HCT116 (cell line): ENCODE data around the gene ILRUN. TPM values are rescaled to one million over a fixed set of nuclear protein-coding genes. Genes with fewer than 3 reads are reported as not detected.

Source experiments
- ATAC-seq: fragments of 200-7000 bp; cut with Tn5 transposase; 2 replicates; pipeline ENCODE4 v1.9.1; 2020; ENCODE audit warnings: mild to moderate bottlenecking, moderate library complexity
- BruUV-seq: library from RNA; stranded (reverse); fragments of 400-500 nt; replicated peaks from 2 replicates; lab custom pipeline; 2021; lab: Mats Ljungman, UMichigan
- CTCF ChIA-PET: fragments of 300-600 bp; sonication (Branson Sonifier 250); formaldehyde crosslinking; loops from one replicate; lab custom pipeline; 2021; ENCODE audit warnings: antibody characterized with exemption; lab: Charles Lee
- POLR2A ChIA-PET: fragments of 300-600, 350-600 bp; sonication (Branson Sonifier 250); formaldehyde crosslinking; loops from one replicate; lab custom pipeline; 2021; ENCODE audit warnings: antibody characterized with exemption; lab: Charles Lee
- RAD21 ChIA-PET, 2 experiments: fragments of 300-600 bp; sonication (Branson Sonifier 250); formaldehyde crosslinking; loops; one replicate each; lab custom pipeline; 2023; ENCODE audit warnings: low total read pairs in 2 of 2; ENCODE audit not compliant: uncharacterized antibody in 2 of 2, unreplicated experiment in 2 of 2, low non-redundant PET in 1 of 2; lab: Charles Lee
- DNase-seq: peaks from one replicate; pipeline ENCODE4 v3.0.0-alpha.2; 2010; ENCODE audit warnings: low read depth, low spot score
- H2AFZ ChIP-seq: fragments of 200-600 bp; shearing (Covaris generic), sonication (generic); 2 replicates; pipeline ENCODE4 v1.6.1; 2017; ENCODE audit warnings: low read depth, mixed run types, mixed read lengths, antibody characterized with exemption, low read length; ENCODE audit not compliant: poor library complexity, severe bottlenecking
- H3K27ac ChIP-seq: 2 replicates; pipeline ENCODE4 v1.5.1; 2012; ENCODE audit warnings: low read depth, low read length
- H3K27me3 ChIP-seq: fragments of 200-600 bp; sonication (generic); 2 replicates; pipeline ENCODE4 v1.6.1; 2016; ENCODE audit warnings: mixed run types, low read length, mixed read lengths; ENCODE audit not compliant: insufficient read depth
- H3K36me3 ChIP-seq, 2 experiments: fragments of 200-500 bp in 1 of 2; fragments of 200-600 bp in 1 of 2; sonication (Bioruptor generic) in 1 of 2; sonication (generic) in 1 of 2; 2 replicates each; pipeline versions ENCODE4 v1.5.1 to v1.6.1; 2014 to 2016; ENCODE audit warnings: low read length in 2 of 2, inconsistent platforms in 1 of 2, mixed read lengths in 1 of 2, mixed run types in 1 of 2; ENCODE audit not compliant: insufficient read depth in 2 of 2, control insufficient read depth in 1 of 2
- H3K4me1 ChIP-seq, 2 experiments: fragments of 200-600 bp in 1 of 2; sonication (generic) in 1 of 2; 2 replicates each; pipeline versions ENCODE4 v1.5.1 to v1.6.1; 2012 to 2017; ENCODE audit warnings: low read length in 2 of 2, inconsistent platforms in 1 of 2, mild to moderate bottlenecking in 1 of 2, mixed read lengths in 1 of 2, mixed run types in 1 of 2, moderate library complexity in 1 of 2; ENCODE audit not compliant: insufficient read depth in 2 of 2, control insufficient read depth in 1 of 2
- H3K4me2 ChIP-seq: fragments of 200-600 bp; sonication (generic); 2 replicates; pipeline ENCODE4 v1.6.1; 2017; ENCODE audit warnings: mixed run types, low read length, mixed read lengths
- H3K4me3 ChIP-seq, 2 experiments: fragments of 200-600 bp in 1 of 2; sonication (generic) in 1 of 2; replicated peaks in 1 of 2; 2 replicates each; pipeline ENCODE4 v1.5.1; 2011 to 2016; ENCODE audit warnings: low read length in 2 of 2, control low read depth in 1 of 2, low read depth in 1 of 2, mild to moderate bottlenecking in 1 of 2, mixed read lengths in 1 of 2, mixed run types in 1 of 2
- H3K79me2 ChIP-seq: fragments of 200-600 bp; sonication (generic); 2 replicates; pipeline ENCODE4 v1.6.1; 2017; ENCODE audit warnings: mild to moderate bottlenecking, mixed run types, low read length, moderate library complexity, mixed read lengths; ENCODE audit not compliant: insufficient read depth
- H3K9ac ChIP-seq: fragments of 200-600 bp; sonication (generic); 2 replicates; pipeline ENCODE4 v1.6.1; 2016; ENCODE audit warnings: low read length, mixed read lengths
- H3K9me2 ChIP-seq: fragments of 200-600 bp; sonication (generic), shearing (Covaris generic); 2 replicates; pipeline ENCODE4 v1.6.1; 2017; ENCODE audit warnings: mixed run types, mild to moderate bottlenecking, moderate library complexity; ENCODE audit not compliant: insufficient read depth
- H3K9me3 ChIP-seq, 2 experiments: fragments of 200-500 bp in 1 of 2; fragments of 200-600 bp in 1 of 2; sonication (Bioruptor generic) in 1 of 2; sonication (generic) in 1 of 2; 2 replicates each; pipeline ENCODE4 v1.6.1; 2014 to 2017; ENCODE audit warnings: low read length in 2 of 2, mixed read lengths in 2 of 2, inconsistent platforms in 1 of 2, low read depth in 1 of 2, mild to moderate bottlenecking in 1 of 2, mixed run types in 1 of 2, moderate library complexity in 1 of 2; ENCODE audit not compliant: control insufficient read depth in 1 of 2, insufficient read depth in 1 of 2
- H4K20me1 ChIP-seq: fragments of 200-600 bp; sonication (generic), shearing (Covaris generic); 2 replicates; pipeline ENCODE4 v1.6.1; 2017; ENCODE audit warnings: mixed run types, mild to moderate bottlenecking, moderate library complexity; ENCODE audit not compliant: insufficient read depth
- CBX3 ChIP-seq: IDR thresholded peaks from 2 replicates; pipeline ENCODE4 v1.6.1; 2012; ENCODE audit warnings: low read depth
- EGR1 ChIP-seq: IDR thresholded peaks from 2 replicates; pipeline ENCODE4 v1.6.1; 2012; ENCODE audit warnings: low read depth
- FOSL1 ChIP-seq: IDR thresholded peaks from 2 replicates; pipeline ENCODE4 v1.6.1; 2012; ENCODE audit warnings: low read depth
- JUND ChIP-seq: IDR thresholded peaks from 2 replicates; pipeline ENCODE4 v1.6.1; 2012
- POLR2A ChIP-seq: IDR thresholded peaks from 2 replicates; pipeline ENCODE4 v1.7.0; 2011; ENCODE audit warnings: borderline replicate concordance; ENCODE audit not compliant: insufficient read depth, insufficient read length; ENCODE audit errors: extremely low read depth
- RAD21 ChIP-seq: IDR thresholded peaks from 2 replicates; pipeline ENCODE4 v1.6.1; 2012; ENCODE audit warnings: low read depth, mild to moderate bottlenecking
- SRF ChIP-seq: IDR thresholded peaks from 2 replicates; pipeline ENCODE4 v1.6.1; 2012; ENCODE audit warnings: low read depth
- YY1 ChIP-seq: IDR thresholded peaks from 2 replicates; pipeline ENCODE4 v1.6.1; 2011; ENCODE audit warnings: low read length, low read depth, moderate library complexity, mild to moderate bottlenecking; ENCODE audit not compliant: insufficient replicate concordance; ENCODE audit errors: extremely low read depth
- intact Hi-C: fragments of 100-400 bp; cut with micrococcal nuclease; formaldehyde crosslinking; loops from 2 replicates; pipeline ENCODE4 v1.10.0; 2022
- total RNA-seq: library from RNA; stranded (reverse); gene quantifications from one replicate; pipeline ENCODE4 v1.2.1, GENCODE V29; 2021; ENCODE audit not compliant: unreplicated experiment
- TF ChIP-seq, protein P1 (sequence below): IDR thresholded peaks from 2 replicates; pipeline ENCODE4 v1.6.1; 2011; ENCODE audit warnings: mild to moderate bottlenecking, low read length, moderate library complexity; ENCODE audit not compliant: insufficient replicate concordance; ENCODE audit errors: extremely low read depth
- TF ChIP-seq, protein P2 (sequence below): IDR thresholded peaks from 2 replicates; pipeline ENCODE4 v1.6.1; 2012
- TF ChIP-seq, protein P3 (sequence below), 3 experiments: fragments of 200-600 bp in 1 of 3; sonication (generic) in 1 of 3; IDR thresholded peaks in 2 of 3; conservative IDR thresholded peaks in 1 of 3; 2 replicates each; pipeline ENCODE4 v1.5.1; 2012 to 2017; ENCODE audit warnings: low read depth in 2 of 3, low read length in 2 of 3, antibody characterized with exemption in 1 of 3, borderline replicate concordance in 1 of 3, control low read depth in 1 of 3, mild to moderate bottlenecking in 1 of 3, mixed read lengths in 1 of 3, mixed run types in 1 of 3, moderate library complexity in 1 of 3; ENCODE audit not compliant: insufficient read depth in 1 of 3
- TF ChIP-seq, protein P4 (sequence below): IDR thresholded peaks from 2 replicates; pipeline ENCODE4 v1.6.1; 2012

The ILRUN gene
- total RNA-seq, 1 experiment from 2014 or later, result 51.9 TPM

DNA sequence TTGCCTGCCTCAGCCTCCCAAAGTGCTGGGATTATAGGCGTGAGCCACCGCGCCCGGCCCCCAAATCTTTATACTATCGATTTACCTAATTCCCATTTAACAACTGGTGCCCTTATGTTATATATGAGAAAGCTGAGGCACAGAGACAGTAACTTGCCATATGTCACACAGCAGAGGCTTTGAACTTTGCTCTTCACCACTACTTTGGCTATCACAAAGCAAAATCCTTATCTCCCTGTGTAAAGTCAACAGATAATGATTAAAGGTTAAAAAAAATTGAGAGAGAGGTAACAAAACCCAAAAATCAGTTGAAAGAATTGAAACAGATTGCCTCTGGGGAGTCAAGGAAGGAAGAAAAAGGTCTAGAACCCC lies 22.3 kb downstream of the ILRUN start:
- ATAC-seq, result no peak
- BruUV-seq, result no TSS peak
- RAD21 ChIA-PET, result no interaction called here
- H3K79me2 ChIP-seq, result peaks cover 92% of the 10 kb centered on the region
- TF ChIP-seq SRF, result no peak
- TF ChIP-seq CBX3, result 0 out of 2 replicates have a peak, but pooled peaks have one; percentile 8
- TF ChIP-seq EGR1, result peak; percentile 29; the same call in 1 of the 2 replicates
- TF ChIP-seq RAD21, result peak; percentile 0; the same call in 1 of the 2 replicates
- no peak for TF ChIP-seq POLR2A
- TF ChIP-seq, protein P1, sequence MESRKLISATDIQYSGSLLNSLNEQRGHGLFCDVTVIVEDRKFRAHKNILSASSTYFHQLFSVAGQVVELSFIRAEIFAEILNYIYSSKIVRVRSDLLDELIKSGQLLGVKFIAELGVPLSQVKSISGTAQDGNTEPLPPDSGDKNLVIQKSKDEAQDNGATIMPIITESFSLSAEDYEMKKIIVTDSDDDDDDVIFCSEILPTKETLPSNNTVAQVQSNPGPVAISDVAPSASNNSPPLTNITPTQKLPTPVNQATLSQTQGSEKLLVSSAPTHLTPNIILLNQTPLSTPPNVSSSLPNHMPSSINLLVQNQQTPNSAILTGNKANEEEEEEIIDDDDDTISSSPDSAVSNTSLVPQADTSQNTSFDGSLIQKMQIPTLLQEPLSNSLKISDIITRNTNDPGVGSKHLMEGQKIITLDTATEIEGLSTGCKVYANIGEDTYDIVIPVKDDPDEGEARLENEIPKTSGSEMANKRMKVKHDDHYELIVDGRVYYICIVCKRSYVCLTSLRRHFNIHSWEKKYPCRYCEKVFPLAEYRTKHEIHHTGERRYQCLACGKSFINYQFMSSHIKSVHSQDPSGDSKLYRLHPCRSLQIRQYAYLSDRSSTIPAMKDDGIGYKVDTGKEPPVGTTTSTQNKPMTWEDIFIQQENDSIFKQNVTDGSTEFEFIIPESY, result no peak
- TF ChIP-seq, all 23 proteins: peak for 3
- CTCF ChIA-PET, result interaction anchor here (0.7 kb wide), 1 partner anchor 9 kb away, joined by 3 read pairs; no protein-coding TSS in a partner anchor
- Histone ChIP-seq H3K4me3 (peak overlapping the region in 1 of 2 experiments; percentile 16; a peak in 1 of 4 replicates), H4K20me1 (no peaks in the 10 kb centered on the region), H3K36me3 (no peaks in the 10 kb centered on the region), H3K9me2 (no peaks in the 10 kb centered on the region), H3K9ac (no peak overlapping the region), H2AFZ (no peak overlapping the region), H3K4me1 (peaks cover 27 to 43% of the 10 kb centered on the region in 2 experiments), H3K27ac (no peak overlapping the region), H3K9me3 (no peaks in the 10 kb centered on the region), H3K4me2 (peak overlapping the region; percentile 47), H3K27me3 (no peaks in the 10 kb centered on the region)
- POLR2A ChIA-PET, result no interaction called here
- intact Hi-C loops, result no loop called here
- DNase-seq, result no peak

DNA sequence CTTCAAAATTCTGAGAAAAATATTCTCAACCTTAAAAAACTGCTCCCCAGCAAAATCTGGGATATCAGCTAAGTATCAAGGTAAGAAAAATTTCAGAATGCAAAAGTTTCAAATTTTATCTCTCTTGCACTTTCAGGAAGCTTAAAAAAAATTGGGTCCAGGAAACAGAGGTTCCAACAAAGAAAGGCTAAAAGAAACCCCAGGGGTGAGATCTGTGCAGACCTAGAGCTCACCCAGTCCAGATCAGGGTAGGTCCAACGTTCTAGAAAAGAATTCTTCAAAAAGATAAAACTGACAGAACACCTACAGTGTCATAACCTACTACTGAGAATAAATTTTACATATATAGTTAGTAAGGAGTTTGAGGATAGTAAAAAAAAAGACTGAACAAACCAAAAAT lies 23.5 kb downstream of the ILRUN start:
- Histone ChIP-seq H2AFZ (no peak overlapping the region), H4K20me1 (no peaks in the 10 kb centered on the region), H3K9me2 (no peaks in the 10 kb centered on the region), H3K27me3 (no peaks in the 10 kb centered on the region), H3K79me2 (peaks cover 94% of the 10 kb centered on the region), H3K4me3 (0 out of 4 replicates have a peak overlapping the region, but pooled peaks of 1 of the 2 experiments have one; percentile 16), H3K9me3 (no peaks in the 10 kb centered on the region), H3K27ac (peak overlapping the region; percentile 2; the same call in 1 of the 2 replicates), H3K9ac (peak overlapping the region; percentile 24), H3K4me1 (peaks cover 27 to 43% of the 10 kb centered on the region in 2 experiments), H3K4me2 (peak overlapping the region; percentile 47), H3K36me3 (no peaks in the 10 kb centered on the region)
- ChIA-PET POLR2A (no interaction called here), CTCF (no interaction called here), RAD21 (no interaction called here)
- DNase-seq (no peak), ATAC-seq (no peak)
- intact Hi-C loops, result no loop called here
- BruUV-seq, result TSS peak; percentile 15
- TF ChIP-seq, protein P2, sequence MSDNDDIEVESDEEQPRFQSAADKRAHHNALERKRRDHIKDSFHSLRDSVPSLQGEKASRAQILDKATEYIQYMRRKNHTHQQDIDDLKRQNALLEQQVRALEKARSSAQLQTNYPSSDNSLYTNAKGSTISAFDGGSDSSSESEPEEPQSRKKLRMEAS, result no peak
- TF ChIP-seq CBX3 (no peak), YY1 (no peak), JUND (no peak), FOSL1 (no peak)
- TF ChIP-seq, protein P3, sequence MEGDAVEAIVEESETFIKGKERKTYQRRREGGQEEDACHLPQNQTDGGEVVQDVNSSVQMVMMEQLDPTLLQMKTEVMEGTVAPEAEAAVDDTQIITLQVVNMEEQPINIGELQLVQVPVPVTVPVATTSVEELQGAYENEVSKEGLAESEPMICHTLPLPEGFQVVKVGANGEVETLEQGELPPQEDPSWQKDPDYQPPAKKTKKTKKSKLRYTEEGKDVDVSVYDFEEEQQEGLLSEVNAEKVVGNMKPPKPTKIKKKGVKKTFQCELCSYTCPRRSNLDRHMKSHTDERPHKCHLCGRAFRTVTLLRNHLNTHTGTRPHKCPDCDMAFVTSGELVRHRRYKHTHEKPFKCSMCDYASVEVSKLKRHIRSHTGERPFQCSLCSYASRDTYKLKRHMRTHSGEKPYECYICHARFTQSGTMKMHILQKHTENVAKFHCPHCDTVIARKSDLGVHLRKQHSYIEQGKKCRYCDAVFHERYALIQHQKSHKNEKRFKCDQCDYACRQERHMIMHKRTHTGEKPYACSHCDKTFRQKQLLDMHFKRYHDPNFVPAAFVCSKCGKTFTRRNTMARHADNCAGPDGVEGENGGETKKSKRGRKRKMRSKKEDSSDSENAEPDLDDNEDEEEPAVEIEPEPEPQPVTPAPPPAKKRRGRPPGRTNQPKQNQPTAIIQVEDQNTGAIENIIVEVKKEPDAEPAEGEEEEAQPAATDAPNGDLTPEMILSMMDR (IDR thresholded peaks at IDR 0.05 in 2 of 3, conservative IDR thresholded peaks at IDR 0.05 in 1 of 3; ENCODE audit: borderline replicate concordance in 1 of 3, insufficient read depth in 1 of 3, low read depth in 2 of 3, low read length in 2 of 3), result no peak
- TF ChIP-seq, protein P4, sequence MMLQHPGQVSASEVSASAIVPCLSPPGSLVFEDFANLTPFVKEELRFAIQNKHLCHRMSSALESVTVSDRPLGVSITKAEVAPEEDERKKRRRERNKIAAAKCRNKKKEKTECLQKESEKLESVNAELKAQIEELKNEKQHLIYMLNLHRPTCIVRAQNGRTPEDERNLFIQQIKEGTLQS, result no peak
